SK-MEL-5 (cell line): Measurements from ENCODE around the gene EGF. TPM values are rescaled to one million over a fixed set of nuclear protein-coding genes. Genes with fewer than 3 reads are reported as not detected.
"Not testable (repeated sequence)": the region's sequence is repeated elsewhere in the genome, so short reads cannot be mapped to it uniquely, and the experiment has no call there.

ENCODE experiments used
- DNase-seq: peaks from one replicate; pipeline ENCODE4 v3.0.0-alpha.2; 2016; ENCODE audit warnings: low read depth, low spot score
- in situ Hi-C: cut with HindIII; loops from 2 replicates; pipeline ENCODE4 v1.10.0; 2016; ENCODE audit warnings: low sequenced_read_pairs, high pct_unique_total_duplicates, low pct_unique_long_range_greater_than_20kb
- total RNA-seq: library from RNA; depleted of rRNA; stranded (reverse); fragments of >200 nt; shearing (Covaris generic); gene quantifications from 2 replicates; pipeline ENCODE4 v1.2.3, GENCODE V29; 2014

EGF gene
- total RNA-seq, 1 experiment from 2014 or later = 1.4 TPM

DNA sequence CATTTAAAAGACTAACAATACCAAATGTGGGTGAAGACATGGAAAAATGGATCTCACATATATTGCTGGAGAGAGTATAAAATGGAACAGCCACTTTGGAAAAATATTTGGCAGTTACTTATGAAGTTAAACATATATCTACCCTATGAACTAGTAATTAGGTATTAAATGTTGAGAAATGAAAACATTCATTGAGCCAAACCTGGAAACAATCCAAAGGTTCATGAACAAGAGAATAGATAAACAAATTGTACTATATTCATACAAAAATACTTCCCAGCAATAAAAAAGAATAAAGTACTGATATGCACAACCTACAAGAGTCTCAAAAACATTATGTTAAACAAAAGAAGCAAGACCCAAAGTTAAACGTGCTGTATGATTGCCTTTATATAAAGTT, 4.0 kb upstream of the EGF start:
- in situ Hi-C loops = no loop called here
- no peak for DNase-seq

DNA sequence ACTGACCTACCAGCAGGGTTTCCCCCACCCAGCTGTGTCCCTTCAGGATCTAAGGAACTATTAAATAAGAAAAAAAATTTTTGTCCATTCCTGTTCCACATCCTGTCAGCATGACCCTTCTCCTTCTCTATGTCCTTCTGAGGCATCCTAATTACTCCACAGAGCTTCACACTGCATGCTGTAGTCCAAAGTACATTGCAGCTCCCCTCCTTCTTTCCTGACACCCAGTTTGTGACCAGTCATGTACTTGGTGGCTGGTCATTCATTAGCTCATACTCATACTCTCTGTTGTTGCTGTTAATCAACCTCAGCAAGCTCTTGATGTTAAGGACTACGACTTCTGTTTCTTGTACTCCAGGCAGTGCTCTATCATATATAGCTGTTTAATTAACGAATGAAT, 2.4 kb upstream of the EGF start:
- in situ Hi-C loops = no loop called here
- DNase-seq = no peak

DNA sequence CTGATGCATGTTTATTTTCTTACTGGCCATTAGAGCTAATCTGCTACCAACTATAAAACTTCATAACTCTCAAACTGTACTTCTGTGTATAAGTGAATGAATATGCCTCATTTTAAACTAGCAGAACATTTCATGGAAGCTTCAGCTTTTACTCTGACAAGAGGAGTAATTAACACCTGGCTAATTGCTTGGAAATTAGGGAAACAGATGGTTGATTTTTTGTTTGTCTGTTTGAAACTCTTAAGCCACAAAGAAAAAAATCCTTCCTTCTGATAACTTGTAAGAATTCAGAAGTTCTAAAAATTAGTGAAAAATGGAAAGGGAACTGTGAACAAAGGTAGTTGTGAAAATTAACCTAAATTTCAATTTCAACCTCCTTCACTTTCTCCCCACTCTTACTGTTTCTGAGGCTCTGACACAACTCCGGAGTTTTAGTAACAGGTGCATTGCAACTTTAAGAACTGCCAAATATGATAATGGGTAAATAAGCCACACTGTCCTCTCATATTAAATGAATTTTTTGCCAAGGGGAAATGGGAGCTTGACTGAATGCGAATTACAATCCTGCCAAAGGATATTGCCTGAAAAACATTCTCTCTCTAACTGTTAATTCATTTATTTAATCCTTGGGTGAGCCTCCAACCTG, 1.0 kb downstream of the EGF start:
- in situ Hi-C loops = no loop called here
- no peak for DNase-seq

DNA sequence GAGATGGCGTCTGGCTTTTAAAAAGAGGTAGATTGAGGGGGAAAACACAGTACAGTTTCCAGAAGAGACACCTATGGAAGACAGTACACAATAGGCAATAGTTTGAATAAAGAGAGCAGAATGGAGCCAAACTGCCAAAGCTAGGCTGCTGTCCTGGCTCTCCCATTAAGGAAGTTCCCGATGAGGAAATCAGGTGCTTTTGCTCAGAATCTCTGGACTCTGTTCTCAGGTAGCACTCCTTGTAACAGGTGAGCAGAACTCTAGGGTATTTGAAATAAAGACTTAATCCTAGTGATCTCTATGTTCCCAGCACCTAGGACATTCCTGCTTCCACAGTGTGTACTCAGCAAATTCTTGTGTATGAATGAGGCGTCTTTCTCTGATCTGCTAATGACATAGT, 1.6 kb downstream of the EGF start:
- in situ Hi-C loops = no loop called here
- DNase-seq = no peak

DNA sequence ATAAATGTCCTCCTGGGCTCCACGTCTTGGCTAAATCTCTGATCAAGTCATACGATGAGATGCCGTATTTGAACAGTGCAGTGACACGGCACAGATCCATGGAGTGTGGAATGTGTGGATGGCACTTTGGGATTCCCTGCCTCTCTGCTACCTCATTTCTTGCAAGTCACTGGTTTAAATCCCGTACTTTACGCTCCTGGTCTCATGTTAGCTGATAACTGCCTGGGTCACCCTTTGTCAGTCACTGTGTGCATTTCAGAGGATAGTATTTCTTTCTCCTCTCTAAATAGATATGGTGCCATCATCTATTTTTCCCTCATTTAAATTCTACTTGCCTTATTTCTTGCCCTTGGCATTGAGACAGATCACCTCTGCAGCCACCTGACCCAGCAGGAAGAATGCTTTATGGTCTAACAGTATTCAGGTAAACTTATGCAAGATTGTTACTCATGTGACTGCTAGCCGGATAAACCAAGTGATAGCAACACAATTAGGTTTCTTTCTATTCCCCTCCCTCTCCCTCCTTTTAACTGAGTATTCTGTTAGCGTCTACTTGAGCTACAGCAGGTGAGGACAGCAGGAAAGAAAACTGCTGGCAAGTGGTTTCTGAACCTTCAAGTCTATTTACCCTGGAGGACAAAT, 2.8 kb downstream of the EGF start:
- no peak for DNase-seq
- in situ Hi-C loops = no loop called here

DNA sequence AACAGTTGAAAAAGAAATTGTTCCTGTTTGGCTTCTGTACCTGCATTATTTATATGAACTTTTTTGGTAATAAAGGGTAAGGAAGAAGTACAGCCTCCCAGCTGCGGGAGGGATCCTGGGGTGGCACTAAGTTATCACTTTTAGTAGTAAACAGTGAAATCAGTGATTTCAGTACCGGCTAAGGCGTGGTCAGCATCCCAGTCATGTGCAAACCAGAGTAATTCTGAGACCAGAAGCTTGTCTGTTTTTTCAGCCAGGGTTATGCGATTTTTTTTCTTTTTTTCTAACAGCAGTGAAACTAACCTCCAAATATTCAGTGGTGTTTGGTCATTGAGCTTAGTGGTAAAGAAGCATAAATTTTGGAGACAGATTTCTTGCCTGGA, 3.3 kb downstream of the EGF start:
- DNase-seq = no peak
- in situ Hi-C loops = no loop called here

DNA sequence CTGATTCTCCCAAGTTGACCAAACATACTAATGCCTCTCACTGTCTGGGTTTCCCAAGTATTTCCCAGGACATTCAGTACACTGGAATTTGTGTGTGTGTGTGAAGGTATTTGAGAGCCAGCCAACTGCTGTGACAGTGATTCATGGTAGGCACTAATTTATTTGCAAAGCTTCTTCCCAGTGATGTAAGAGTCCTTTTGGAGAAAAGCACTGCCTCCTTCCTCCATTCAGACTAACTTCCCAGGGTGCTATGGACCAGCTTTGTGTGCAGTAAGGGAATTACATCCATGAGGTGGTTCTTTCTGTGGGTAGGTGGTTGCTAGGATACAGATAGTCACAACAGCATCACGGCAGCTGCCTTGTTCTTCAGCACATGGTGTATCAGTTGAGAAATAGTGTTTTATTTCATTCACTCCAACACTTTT, 8.7 kb downstream of the EGF start:
- DNase-seq = no peak
- in situ Hi-C loops = no loop called here

DNA sequence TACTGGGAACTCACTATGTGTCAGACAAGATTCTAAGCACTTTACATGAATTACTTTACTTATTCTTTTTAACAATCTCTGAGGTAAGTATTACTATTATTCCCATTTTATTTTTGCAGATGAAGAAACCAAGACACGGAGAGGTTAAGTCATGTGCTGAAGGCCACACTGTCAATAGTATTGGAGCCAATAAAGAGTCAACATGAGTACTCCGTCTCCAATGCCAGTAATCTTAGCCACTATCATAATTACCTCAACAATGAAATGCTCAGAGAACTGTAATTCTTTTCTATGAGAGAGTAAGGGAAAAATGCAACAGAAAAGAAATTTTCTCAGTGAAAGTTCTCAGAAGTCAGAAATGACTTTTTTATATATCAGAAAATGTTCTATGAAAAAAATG, 12.7 kb downstream of the EGF start:
- in situ Hi-C loops = no loop called here
- DNase-seq = no peak

DNA sequence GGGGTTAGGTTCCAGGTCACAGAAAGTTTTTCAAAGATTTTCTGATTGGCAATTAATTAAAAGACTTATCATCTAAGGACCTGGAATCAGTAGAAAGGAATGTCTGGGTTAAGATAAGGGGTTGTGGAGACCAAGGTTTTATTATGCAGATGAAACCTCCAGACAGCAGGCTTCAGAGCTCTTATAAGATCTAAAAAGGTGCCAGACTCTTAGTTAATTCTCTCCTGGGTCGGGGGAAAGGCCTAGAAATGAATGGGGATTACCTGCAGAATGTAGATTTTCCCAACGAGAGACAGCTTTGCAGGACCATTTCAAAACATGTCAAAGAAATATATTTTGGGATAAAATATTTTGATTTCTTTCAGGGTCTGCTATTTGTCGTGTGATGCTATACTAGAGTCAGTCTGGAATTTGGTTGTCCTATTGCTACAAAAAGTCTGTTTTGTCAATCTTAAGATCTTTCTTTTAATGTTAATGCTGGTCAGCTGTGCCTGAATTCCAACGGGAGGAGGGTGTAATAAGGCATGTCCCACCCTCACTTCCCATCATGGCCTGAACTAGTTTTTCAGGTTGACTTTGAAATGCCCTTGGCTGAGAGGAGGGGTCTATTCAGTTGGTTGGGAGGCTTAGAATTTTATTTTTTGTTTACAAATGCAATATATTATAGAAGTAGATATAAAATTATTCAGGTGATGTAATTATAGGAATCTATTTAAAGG, 15.8 kb downstream of the EGF start:
- no peak for DNase-seq
- in situ Hi-C loops = no loop called here

DNA sequence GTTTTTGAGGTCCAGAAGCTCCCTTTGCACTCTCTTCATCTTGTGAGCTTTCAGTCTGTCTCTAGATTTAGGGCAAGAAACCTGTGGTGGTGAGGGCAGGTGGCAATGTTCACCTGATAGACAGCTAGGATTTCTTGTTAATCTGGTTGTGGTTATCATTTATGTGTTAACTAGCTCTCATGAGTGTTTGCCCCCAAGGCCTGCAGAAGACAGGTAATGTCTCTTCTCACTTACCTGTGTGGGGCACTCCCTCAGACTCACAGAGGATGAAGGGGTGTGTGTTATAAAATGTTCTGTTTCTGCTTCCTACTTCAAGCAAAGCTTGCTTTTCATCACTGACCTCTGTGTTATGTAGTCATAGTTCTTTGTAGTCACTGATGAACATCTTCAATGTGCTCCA, 17.8 kb downstream of the EGF start:
- DNase-seq = no peak

DNA sequence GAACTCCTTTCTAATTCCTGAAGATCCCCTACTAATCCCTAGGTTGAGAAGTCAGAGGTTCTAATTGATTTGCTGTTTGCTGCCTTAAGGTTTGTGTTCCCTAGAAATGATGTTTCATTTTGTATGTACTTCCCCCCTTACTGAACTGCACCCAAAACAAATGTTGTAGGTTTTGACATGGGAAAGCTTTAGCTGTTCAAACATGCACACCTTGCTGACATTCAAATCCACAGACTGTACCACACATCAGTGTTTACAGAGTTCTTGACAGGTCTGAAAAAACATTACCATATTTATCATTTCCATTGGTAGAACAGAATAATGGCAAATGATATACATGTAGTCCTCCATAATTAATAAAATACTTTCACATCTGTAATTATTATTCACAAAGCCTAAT, 18.2 kb downstream of the EGF start:
- in situ Hi-C loops = no loop called here
- no peak for DNase-seq

More for the DNA sequence above, 17.8 kb downstream of the EGF start:
- in situ Hi-C loops = no loop called here

DNA sequence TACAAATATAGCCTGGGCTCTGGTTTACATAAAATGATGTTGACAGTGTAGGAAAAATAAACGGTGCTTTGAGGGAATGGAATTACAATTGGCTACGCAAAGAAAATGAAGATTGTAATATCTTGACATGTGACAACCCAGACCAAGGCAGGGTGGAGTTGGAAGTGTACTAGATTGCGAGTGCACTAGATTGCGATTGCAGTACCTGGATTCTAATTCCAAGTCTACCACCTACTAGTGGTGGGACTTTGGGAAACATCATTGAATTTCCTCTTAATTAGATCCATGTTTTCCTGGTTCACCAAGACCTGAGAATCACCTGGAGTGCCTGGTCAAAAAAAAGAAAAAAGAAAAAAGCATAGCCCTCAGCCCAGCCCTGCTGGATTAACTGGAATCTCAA, 18.6 kb downstream of the EGF start:
- DNase-seq = no peak
- in situ Hi-C loops = no loop called here

DNA sequence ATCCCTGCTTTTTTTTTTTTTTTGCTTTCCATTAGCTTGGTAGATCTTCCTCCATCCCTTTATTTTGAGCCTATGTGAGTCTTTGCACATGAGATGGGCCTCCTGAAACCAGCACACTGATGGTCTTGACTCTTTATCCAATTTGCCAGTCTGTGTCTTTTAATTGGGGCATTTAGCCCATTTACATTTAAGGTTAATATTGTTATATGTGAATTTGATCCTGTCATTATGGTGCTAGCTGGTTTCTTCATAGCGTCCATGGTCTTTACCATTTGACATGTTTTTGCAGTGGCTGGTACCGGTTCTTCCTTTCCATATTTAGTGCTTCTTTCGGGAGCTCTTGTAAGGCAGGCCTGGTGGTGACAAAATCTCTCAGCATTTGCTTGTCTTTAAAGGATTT, 24.7 kb downstream of the EGF start:
- DNase-seq, in situ Hi-C loops: not testable (repeated sequence)

DNA sequence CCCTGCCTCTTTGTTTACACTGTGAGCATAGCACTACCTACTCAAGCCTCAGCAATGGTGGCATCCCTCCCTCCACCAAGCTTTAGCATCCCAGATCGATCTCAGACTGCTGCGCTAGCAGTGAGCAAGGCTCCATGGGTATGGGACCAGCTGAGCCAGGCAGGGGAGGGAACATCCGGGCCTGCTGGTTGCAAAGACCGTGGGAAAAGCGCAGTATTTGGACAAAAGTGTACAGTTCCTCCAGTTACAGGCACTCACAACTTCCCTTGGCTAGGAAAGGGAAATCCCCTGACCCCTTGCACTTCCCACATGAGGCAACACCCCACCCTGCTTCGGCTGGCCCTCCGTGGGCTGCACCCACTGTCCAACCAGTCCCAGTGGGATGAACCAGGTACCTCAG, 26.5 kb downstream of the EGF start:
- no peak for DNase-seq

DNA sequence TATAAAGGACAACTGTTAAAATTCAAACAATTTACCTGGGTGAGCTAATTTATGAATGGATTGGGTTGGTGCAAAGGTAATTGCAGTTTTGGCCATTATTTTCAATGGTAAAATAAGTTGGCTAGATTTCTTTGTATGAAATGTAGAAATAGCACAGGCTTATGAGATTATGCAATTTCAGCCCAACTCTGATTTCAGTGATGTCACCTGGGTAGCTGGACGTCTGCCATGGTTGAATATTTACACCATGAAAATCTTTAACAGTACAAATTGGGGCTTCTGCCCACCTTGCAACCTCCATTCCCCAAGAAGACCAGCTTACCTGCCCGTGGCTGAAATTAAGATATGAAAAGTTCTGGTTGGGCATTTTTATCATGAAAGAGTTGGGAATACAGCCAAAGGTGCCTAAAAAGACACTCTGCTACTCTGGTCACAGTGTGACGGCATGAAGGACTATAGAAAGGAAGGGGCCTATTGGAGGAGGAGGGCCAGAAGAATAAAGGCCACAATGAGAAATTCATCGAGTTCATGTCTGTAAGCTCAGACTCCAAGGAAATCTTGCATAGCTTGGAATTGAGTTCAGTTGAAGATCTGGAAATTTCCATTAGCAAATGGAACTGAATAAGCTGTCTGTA, 29.7 kb downstream of the EGF start:
- in situ Hi-C loops = no loop called here

More for the DNA sequence above, 26.5 kb downstream of the EGF start:
- in situ Hi-C loops = no loop called here

DNA sequence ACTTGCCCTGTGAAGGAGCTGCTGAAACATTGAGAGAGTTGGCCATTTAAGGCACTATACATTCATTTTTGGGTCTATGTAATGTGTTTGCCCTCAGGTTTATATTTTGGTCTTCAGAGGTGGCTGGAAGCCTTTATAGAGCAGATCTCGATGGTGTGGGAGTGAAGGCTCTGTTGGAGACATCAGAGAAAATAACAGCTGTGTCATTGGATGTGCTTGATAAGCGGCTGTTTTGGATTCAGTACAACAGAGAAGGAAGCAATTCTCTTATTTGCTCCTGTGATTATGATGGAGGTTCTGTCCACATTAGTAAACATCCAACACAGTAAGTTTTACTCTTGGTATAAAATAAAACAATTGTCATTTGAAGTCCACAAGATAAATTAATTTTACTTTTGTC, 31.1 kb downstream of the EGF start:
- in situ Hi-C loops = no loop called here
- no peak for DNase-seq

More for the DNA sequence above, 29.7 kb downstream of the EGF start:
- no peak for DNase-seq

DNA sequence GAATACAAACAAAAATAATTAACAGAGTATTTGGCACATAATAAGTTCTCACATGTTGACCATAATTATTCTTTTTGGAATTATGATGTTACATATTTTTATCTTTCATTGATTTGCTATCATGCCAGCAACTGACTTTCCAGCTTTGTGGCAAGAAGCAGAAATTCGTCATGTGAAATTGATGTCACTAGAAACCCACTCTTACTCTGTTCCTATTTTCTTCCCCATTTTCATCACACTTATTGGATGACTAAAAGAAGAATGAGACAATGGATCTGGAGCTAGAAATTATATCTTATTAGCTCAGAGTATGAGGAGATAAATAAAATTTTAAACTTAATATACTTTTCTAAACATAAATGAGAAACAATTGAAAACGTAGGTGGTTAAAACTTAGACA, 31.9 kb downstream of the EGF start:
- in situ Hi-C loops = no loop called here
- no peak for DNase-seq

DNA sequence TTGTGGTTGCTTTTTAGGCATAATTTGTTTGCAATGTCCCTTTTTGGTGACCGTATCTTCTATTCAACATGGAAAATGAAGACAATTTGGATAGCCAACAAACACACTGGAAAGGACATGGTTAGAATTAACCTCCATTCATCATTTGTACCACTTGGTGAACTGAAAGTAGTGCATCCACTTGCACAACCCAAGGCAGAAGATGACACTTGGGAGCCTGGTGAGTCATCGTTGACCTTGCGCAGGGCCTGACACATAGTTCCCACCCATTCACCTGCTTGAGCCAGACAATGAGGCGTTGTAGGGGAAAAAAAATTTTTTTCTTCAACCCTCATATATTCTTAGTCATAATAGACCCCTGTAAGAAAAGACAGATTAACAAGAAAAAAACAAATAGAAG, 32.4 kb downstream of the EGF start:
- no peak for DNase-seq
- in situ Hi-C loops = no loop called here

DNA sequence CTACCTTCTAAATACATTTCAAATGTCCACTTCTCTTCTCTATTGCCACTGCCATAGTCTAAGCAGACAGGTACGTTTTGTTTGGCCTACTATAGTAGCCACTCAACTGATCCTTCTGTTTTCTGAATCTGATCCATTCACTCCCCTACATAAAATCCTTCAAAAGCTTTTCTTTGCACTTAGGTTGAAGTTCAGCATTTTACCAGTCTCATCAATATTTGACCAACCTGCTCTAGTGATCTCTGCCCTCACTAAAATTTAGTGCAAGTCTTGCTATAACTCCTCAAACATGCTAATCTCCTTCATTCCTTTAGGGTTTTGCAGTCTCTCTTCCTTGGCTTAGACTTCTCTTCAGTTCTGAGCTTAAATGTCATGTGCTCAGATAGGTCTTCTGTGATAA, 33.4 kb downstream of the EGF start:
- in situ Hi-C loops = no loop called here
- no peak for DNase-seq
